ENCODE data around the gene CASP4.

GRCh38 chr11:104934594-104934993 lies 33.8 kb downstream of the CASP4 start:
- no peak for TF ChIP-seq POLR2A (IDR thresholded peaks at IDR 0.05; ENCODE audit: low read length)
- TF ChIP-seq GATA1 (IDR thresholded peaks at IDR 0.05; ENCODE audit: low read depth, low read length) = no peak
